ENCODE results near the gene ZNF106.

DNA sequence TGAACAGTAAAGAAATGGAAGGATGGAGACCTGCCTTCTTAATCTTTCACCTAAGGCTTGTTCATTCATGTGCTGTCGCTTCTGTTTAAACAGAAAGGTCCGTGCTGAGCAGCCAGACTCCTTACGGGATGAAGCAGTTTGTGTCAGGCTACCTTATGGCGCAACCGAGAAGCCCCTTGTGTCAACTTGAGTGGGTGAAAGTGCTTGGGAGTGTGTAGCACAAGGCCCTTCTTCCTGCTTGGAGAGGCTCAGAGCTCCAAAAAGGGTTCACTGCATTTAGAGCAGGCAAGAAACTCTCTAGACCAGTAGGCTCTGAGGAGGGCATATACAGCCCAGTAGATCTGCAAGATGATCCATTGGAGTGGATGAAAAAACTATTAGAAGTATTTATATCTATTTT is 115.7 kb downstream of the ZNF106 start:
- no peak for TF ChIP-seq EZH2 (IDR thresholded peaks at IDR 0.05)
- TF ChIP-seq POLR2AphosphoS5 (IDR thresholded peaks at IDR 0.05; ENCODE audit: borderline replicate concordance, low read depth, low read length), result no peak
- TF ChIP-seq FOXP2 (optimal IDR thresholded peaks at IDR 0.05; ENCODE audit: control extremely low read depth, extremely low read length, insufficient read depth), result no peak
